ENCODE data around the gene HEXD.
"Not testable (repeated sequence)": the region's sequence is repeated elsewhere in the genome, so short reads cannot be mapped to it uniquely, and the experiment has no call there.

The HEXD gene

DNA sequence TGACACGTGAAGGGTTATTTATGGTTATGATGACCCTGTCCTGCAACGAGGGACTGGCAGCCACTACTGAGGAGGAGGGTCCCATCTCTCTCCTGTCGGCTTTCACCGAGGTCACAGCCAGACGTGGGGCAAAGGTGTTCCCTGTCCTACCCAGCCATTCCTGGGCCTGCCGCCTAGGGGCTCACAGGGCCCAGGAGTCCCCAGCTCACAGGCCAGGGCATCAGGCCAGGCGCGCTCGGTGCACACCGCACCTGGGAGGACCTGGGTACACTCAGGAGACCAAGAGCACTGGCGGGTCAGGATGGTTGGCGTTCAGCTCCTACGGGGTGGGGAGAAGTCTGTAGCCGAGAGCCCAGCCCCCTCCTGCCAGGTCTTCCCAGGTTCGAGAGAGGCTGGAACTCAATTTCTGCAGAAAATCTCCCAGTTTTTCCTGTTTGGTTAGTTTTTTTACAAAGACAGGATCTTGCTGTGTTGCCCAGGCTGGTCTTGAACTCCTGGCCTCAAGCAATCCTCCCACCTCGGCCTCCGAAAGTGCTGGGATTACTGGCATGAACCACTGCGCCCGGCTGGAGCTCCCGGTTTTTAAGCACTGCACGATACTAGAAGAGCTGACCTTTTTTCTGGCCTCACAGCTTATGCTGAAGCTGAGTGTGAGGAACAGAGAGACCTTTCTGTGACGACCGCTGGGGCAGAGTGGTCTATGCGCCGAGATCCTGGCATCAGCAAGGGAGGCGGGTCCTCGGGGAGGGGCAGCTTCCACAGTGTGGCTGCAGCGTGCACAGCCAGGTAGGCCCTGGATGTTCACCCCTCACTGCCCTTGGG is 24.7 kb downstream of the HEXD start:
- DNase-seq: no peak

- DNase-seq: no peak
These were observed 25.5 kb downstream of the HEXD start for GRCh38 chr17:82443465-82444283.

DNA sequence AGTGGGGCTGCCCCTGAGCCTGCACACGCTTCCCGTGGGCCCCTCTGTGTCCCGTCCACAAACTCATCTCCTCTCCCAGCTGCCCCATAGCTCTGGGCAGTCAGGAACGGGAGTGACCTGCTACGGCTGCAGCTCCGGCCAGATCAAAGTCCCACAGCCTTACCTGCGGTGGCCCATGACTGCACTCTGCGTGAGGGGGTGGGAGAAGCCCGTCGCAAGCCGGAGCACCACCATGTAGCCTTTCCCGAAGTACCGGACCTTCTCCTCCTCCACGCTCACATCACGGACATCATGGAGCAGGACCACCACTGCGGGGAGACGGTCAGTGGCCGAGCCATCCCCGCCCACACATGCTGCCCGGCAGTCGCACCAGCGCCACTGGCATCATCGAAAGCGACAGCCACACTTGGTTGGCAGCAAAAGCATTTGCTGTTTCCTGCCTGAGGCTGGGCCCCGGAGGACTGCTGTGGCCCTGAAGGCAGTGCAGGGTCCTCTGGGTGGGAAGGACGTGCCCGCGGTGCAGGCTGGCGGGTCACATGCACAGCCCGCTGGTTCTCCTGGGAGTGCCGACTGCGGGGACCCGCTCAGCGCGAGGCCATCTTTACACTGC is 26.2 kb downstream of the HEXD start:
- no peak for DNase-seq

- no peak for DNase-seq
These were observed 26.9 kb downstream of the HEXD start for GRCh38 chr17:82444941-82445521.

- DNase-seq: no peak
These were observed 27.4 kb downstream of the HEXD start for GRCh38 chr17:82445542-82445941.

- no peak for DNase-seq
These were observed 28.0 kb downstream of the HEXD start for GRCh38 chr17:82446124-82446523.

DNA sequence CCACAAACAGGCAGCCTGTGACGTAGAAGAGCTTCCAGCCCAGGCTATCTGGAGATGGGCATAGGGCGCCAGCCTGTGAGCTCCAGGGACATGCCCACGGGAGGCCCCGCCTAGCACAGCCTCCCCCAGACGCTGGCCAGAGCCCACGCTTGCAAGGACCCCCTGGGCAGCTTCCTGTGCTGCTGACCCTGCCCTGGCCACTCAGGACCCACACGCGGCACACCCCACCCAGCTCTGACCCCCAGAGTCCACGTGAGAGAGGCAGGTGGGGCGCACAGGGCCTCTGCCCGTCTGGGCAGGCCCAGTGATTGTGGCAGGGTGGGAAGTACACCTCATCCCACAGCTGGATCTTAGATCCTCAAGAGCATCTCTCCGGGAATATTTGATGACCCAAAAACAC is 28.5 kb downstream of the HEXD start:
- no peak for DNase-seq

GRCh38 chr17:82447876-82448275 is 29.7 kb downstream of the HEXD start:
- DNase-seq: no peak

GRCh38 chr17:82449131-82449882 is 31.2 kb downstream of the HEXD start:
- no peak for DNase-seq

- no peak for DNase-seq
These were observed 31.8 kb downstream of the HEXD start for GRCh38 chr17:82449883-82450356.

DNA sequence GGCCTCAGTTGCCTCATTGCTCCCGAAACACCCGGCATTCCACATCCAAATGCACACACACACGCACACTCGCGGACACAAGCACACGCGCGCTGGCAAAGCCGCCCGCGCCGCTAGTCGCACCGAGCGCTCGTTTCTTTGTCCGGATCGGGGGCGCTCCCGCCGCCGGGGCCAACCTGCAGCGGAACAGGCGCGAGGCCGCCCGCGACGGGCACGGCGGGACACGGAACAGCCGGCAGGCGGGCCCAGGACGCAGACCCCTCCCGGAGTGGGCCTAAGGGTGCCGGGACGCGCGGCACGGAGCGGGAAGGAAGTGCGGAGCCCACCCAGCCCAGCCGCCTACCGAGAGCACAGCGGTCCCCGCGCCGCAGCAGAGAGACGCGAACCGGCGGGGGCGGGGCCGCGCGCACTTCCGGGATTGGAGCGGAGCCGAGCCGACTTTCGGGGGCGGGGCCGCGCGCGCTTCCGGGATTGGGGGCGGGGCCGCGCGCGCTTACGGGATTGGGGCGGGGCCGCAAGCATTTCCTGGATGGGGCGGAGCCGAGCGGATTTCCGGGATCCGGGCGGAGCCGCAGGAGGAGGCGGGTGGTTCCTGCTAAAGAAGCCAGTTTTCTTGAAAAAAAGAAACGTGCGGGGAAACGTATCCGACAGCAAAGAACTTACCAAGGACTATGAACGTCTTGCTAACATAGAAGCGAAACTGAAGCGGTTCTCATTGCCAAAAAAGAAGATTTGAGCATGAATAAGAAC is 32.4 kb downstream of the HEXD start, which contains the start of gene CYBC1:
Gene CYBC1, minus strand, starts transcription at position 396 of the 750 bp plus-strand sequence. CDS start 1,498 bp downstream, outside the sequence.
- peak; percentile 97 for DNase-seq

DNA sequence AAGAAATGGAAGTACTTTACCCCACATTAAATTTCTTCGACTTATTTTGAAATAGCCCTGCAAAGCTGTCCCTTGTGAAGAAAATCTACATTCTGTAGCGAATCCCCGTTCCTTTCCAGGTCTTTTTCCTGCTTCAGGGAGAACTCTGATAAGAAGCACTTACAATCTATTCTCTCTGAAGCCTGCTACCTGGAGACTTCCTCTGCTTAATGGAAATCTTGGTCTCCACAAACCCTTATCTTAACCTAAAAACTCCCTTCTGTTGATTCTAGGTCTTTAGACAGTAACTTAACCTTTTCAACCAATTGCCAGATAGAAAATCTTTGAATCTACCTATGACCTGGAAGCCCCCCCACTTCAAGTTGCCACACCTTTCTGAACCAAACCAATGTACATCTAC is 34.0 kb downstream of the HEXD start:
- no peak for DNase-seq

DNA sequence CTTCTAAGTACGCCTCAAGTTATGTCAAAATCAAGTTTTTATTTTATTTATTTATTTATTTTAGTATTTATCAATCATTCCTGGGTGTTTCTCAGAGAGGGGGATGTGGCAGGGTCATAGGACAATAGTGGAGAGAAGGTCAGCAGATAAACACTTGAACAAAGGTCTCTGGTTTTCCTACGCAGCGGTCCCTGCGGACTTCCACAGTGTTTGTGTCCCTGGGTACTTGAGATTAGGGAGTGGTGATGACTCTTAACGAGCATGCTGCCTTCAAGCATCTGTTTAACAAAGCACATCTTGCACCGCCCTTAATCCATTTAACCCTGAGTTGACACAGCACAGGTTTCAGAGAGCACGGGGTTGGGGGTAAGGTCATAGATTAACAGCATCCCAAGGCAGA is 35.0 kb downstream of the HEXD start:
- not testable (repeated sequence) for DNase-seq

GRCh38 chr17:82453706-82454105 is 35.6 kb downstream of the HEXD start:
- DNase-seq: not testable (repeated sequence)

DNA sequence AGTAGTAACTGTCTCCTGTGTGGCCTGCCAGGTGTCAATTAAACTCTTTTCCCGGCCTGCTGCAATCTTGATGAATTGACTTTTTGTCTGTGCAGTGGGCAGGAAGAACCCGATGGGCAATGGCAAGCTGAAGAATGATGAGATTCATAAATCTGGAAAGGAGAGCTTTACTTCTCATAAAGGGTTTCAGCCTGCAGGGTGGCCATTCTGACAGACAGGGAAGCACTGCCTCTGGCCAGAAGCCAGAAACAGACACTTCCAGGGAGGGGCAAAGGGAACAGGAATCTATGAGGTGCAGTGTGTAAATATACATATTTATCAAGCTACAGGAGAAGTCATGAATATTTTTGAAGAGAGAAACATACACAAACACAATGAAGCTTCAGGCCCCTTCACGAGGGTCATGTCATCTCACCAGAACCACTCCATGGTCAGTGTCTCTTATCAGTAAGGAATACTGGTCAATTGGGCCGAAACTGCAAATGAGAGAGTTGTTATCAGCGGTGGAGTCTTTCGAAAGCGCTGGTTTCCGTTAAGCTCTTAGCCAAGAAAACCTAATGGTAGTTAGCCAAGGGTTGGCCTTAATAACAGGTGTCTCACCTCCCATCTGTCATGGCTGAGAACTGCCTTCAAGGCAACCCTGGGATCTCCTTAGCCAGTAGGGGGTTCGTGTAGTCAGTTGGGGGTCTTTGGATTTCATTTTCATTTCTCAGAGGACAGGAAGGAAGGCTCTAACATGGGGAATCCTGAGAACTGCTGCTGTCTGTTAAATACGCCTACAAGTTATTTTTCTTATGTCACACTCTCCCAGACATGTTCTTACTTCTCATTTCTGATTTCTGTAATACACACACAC is 39.2 kb downstream of the HEXD start:
- DNase-seq: no peak

GRCh38 chr17:82457929-82458178 is 39.7 kb downstream of the HEXD start:
- no peak for DNase-seq

DNA sequence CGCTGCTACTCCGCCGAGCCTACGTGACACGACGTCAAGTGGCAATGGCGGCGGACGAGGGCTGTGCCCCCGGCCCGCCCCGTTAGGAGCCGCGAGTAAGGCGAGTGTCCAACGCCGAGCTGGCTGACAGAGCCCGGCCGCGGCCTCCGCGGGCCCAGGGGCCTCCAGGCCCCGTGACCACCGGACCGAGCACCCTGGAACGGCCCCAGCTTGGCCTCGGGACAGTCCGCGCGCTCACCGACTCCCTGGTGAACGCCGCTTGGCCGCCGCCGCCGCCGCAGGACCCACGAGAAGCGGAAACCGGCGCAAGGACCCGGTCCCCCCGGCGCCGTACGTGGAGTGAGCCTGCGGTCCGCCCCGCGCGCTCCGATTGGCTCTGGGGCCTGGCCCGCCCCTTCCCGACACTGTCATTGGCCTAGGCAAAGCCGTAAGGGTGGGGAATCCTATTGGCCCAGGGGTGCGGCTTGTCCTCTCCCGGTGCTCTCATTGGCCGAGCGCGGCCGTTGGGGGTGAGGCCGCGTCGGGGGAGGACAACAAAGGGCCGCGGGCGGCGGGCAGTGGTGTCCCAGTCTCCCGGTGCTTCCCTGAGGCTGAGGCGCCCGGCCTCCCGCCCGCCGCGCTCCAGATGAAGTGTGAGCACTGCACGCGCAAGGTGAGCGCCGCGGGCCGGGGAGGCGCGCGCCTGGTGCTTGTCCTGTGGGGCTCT is 40.2 kb downstream of the HEXD start, which contains the start of gene NARF:
Gene NARF, plus strand, starts transcription at position 563 of the 706 bp plus-strand sequence. Its CDS starts 63 bp downstream, at position 626.
- DNase-seq: peak; percentile 100

DNA sequence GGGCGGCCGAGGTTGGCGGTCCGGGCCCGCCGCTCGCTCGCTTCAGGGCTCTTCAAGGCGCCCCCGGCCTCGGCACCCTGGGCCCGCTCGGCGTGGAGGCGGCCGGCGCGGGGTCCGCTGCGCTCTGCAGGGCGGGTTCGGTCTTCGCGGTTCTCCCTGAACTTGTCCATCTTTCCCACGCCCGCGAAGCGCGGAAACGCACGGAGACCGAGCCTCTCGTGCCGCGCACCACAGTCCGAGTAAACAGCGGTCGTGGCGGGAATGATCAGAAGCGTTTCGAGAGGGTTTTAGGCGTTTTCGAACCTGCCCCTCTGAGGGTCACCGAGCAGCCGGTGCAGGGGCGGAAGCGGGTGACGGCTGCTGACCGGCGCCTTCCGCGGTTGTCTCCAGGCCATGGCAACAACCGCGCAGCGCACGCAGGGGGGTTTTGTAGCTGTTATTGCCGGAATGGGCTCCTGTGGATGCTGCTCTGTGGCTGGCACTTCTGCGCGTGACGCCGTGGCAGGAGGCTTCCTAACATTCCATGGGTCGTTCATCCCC is 40.8 kb downstream of the HEXD start:
- no peak for DNase-seq

- not testable (repeated sequence) for DNase-seq
These were observed 41.8 kb downstream of the HEXD start for GRCh38 chr17:82459936-82460335.

All from NCI-H774 (cell line).